ENCODE measurements around the gene UFD1.
"Not testable (repeated sequence)": the region's sequence is repeated elsewhere in the genome, so short reads cannot be mapped to it uniquely, and the experiment has no call there.

The UFD1 gene

GRCh38 chr22:19442166-19442565 lies 36.8 kb downstream of the UFD1 start:
- Histone ChIP-seq H3K4me3 (ENCODE audit: low read depth, low read length) (peak overlapping the region; percentile 7), H3K4me1 (no peaks in the 10 kb centered on the region), H3K4me2 (ENCODE audit: low read length) (no peak overlapping the region), H3K36me3 (ENCODE audit: control insufficient read depth, insufficient read depth, low read length) (no peaks in the 10 kb centered on the region), H3K27ac (no peak overlapping the region), H3K9me3 (ENCODE audit: control insufficient read depth, low read length) (no peaks in the 10 kb centered on the region), H2AFZ (no peak overlapping the region), H3K79me2 (peaks cover 22% of the 10 kb centered on the region), H3K9ac (no peak overlapping the region), H3K27me3 (ENCODE audit: control insufficient read depth, insufficient read depth, low read length) (no peaks in the 10 kb centered on the region)
- no peak for TF ChIP-seq CTCF (IDR thresholded peaks at IDR 0.05)

GRCh38 chr22:19440411-19441195 lies 38.4 kb downstream of the UFD1 start:
- Histone ChIP-seq H3K4me3 (ENCODE audit: low read depth, low read length) (no peak overlapping the region), H3K27ac (no peak overlapping the region), H3K36me3 (ENCODE audit: control insufficient read depth, insufficient read depth, low read length) (no peaks in the 10 kb centered on the region), H3K4me2 (ENCODE audit: low read length) (no peak overlapping the region), H3K27me3 (ENCODE audit: control insufficient read depth, insufficient read depth, low read length) (no peaks in the 10 kb centered on the region), H3K9me3 (ENCODE audit: control insufficient read depth, low read length) (no peaks in the 10 kb centered on the region), H3K79me2 (peaks cover 14% of the 10 kb centered on the region), H3K9ac (no peak overlapping the region), H2AFZ (no peak overlapping the region), H3K4me1 (no peaks in the 10 kb centered on the region)
- TF ChIP-seq CTCF (IDR thresholded peaks at IDR 0.05), result no peak

- H3K4me3 ChIP-seq (ENCODE audit: low read depth, low read length), result no peak overlapping the region
Observed at GRCh38 chr22:19438298-19438697, 40.7 kb downstream of the UFD1 start.

DNA sequence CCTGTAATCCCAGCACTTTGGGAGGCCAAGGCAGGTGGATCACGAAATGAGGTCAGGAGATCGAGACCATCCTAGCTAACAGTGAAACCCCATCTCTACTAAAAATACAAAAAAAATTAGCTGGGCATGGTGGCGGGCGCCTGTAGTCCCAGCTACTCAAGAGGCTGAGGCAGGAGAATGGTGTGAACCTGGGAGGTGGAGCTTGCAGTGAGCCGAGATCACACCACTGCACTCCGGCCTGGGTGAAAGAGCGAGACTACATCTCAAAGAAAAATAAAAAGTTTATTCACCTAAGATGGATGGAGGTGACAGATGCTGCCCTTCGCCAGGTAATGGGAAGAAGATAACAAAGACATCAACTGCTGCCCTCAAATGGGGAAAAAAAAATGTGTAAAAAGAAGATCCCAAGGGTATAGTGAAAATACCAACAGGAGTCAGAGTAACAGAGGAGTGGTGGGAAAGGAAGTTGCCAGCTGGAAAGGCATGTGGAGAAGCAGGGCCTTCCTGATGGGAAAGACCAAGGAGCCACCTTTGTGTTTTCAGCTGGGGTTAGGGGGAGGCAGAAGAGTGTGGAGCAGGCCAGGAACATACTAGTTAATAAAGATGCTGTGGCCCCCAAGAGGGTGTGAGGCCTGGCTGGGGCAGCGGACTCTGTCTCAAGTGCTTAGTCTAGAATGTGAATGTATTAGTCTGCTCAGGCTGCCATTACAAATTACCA lies 42.4 kb downstream of the UFD1 start:
- not testable (repeated sequence) for H3K4me2 ChIP-seq (ENCODE audit: low read length); H3K27me3 ChIP-seq (ENCODE audit: control insufficient read depth, insufficient read depth, low read length); H3K4me1 ChIP-seq; H3K9ac ChIP-seq; H3K4me3 ChIP-seq (ENCODE audit: low read depth, low read length); H3K79me2 ChIP-seq; H3K27ac ChIP-seq; H2AFZ ChIP-seq; H3K9me3 ChIP-seq (ENCODE audit: control insufficient read depth, low read length); H3K36me3 ChIP-seq (ENCODE audit: control insufficient read depth, insufficient read depth, low read length)

More at GRCh38 chr22:19438298-19438697, 40.7 kb downstream of the UFD1 start:
- no peak overlapping the region for H2AFZ ChIP-seq
- no peaks in the 10 kb centered on the region for H3K36me3 ChIP-seq (ENCODE audit: control insufficient read depth, insufficient read depth, low read length)
- H3K9ac ChIP-seq, result no peak overlapping the region
- no peak for TF ChIP-seq CTCF (IDR thresholded peaks at IDR 0.05)
- H3K4me2 ChIP-seq (ENCODE audit: low read length), result no peak overlapping the region
- no peaks in the 10 kb centered on the region for H3K27me3 ChIP-seq (ENCODE audit: control insufficient read depth, insufficient read depth, low read length)
- H3K4me1 ChIP-seq, result no peaks in the 10 kb centered on the region
- no peaks in the 10 kb centered on the region for H3K9me3 ChIP-seq (ENCODE audit: control insufficient read depth, low read length)
- H3K27ac ChIP-seq, result no peak overlapping the region
- H3K79me2 ChIP-seq, result no peaks in the 10 kb centered on the region

GRCh38 chr22:19434829-19435580 lies 44.0 kb downstream of the UFD1 start:
- no peaks in the 10 kb centered on the region for H3K9me3 ChIP-seq (ENCODE audit: control insufficient read depth, low read length)
- no peaks in the 10 kb centered on the region for H3K4me1 ChIP-seq
- no peak overlapping the region for H2AFZ ChIP-seq

More at GRCh38 chr22:19434829-19435580, 44.0 kb downstream of the UFD1 start:
- no peak for TF ChIP-seq CTCF (IDR thresholded peaks at IDR 0.05)
- Histone ChIP-seq H3K36me3 (ENCODE audit: control insufficient read depth, insufficient read depth, low read length) (no peaks in the 10 kb centered on the region), H3K9ac (no peak overlapping the region), H3K27ac (no peak overlapping the region), H3K4me3 (ENCODE audit: low read depth, low read length) (no peak overlapping the region), H3K27me3 (ENCODE audit: control insufficient read depth, insufficient read depth, low read length) (no peaks in the 10 kb centered on the region), H3K79me2 (peaks cover 12% of the 10 kb centered on the region), H3K4me2 (ENCODE audit: low read length) (no peak overlapping the region)
